Suprapubic skin (tissue), 4 donors: Measurements from ENCODE around the gene LOC101059915.

Source experiments
- EP300 ChIP-seq: sonication (generic); formaldehyde crosslinking; IDR thresholded peaks from one replicate; pipeline ENCODE4 v1.6.1; 2017; ENCODE audit warnings: antibody characterized with exemption
- POLR2A ChIP-seq, 2 donors: fragments of 450-650 bp; IDR thresholded peaks; one replicate each; pipeline ENCODE4 v1.6.1; 2017; ENCODE audit warnings: antibody characterized with exemption in 2 of 2, mild to moderate bottlenecking in 2 of 2, moderate library complexity in 2 of 2
- POLR2AphosphoS5 ChIP-seq, 3 donors: sonication (generic); formaldehyde crosslinking; IDR thresholded peaks; one replicate each; pipeline ENCODE4 v1.6.1; 2017; ENCODE audit warnings: antibody characterized with exemption in 3 of 3
- TF ChIP-seq, protein P1 (sequence below), 2 donors: fragments of 200-600 bp in 1 of 2; fragments of 450-650 bp in 1 of 2; sonication (generic) in 1 of 2; IDR thresholded peaks; one replicate each; pipeline ENCODE4 v1.5.1; 2016 to 2019; ENCODE audit warnings: antibody characterized with exemption in 2 of 2, mild to moderate bottlenecking in 1 of 2, moderate library complexity in 1 of 2

DNA sequence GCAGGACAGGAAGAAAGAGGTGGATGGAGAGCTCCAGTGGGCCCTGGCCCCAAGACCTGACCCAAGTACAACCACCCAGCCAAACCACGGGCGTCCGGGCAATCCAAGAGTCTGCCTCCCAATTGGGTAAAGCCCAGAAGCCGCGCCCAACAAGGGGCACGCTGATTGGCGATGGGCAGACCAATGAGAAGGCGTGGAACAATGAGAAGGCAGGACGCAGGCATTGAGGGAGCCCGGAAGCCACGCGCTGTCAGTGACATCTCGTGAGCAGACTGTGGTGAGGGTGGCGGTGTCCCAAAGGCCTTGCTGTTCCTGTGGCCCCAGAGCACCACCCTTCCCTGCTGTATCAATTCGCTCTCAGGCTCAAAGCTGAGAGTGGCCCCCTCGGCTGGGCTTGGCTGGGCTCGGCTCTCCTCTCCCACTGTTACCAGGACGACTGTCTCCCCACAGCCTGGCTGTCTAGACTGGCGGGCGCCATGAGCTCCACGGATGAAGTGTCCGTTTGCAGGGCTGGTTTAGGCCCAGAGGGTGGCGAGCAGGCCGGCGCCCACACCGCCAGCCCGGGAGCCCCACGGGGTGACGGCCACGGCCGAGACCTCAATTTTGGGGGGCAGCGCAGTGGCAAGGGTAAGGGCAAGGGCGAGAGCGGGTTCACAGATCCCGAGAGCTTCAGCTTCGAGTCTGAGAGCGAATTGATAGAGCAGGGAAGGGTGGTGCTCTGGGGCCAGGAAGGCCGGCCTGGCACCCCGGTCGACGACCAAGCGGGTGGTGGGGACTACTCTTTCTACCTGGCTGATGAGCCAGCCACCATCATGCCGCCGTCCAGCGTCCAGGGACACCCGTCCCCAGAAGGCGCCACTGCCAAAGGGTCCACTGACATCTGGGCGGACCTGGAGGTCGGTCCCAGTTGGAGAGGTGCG, at the start of gene LOC101059915:
- TF ChIP-seq, protein P1, sequence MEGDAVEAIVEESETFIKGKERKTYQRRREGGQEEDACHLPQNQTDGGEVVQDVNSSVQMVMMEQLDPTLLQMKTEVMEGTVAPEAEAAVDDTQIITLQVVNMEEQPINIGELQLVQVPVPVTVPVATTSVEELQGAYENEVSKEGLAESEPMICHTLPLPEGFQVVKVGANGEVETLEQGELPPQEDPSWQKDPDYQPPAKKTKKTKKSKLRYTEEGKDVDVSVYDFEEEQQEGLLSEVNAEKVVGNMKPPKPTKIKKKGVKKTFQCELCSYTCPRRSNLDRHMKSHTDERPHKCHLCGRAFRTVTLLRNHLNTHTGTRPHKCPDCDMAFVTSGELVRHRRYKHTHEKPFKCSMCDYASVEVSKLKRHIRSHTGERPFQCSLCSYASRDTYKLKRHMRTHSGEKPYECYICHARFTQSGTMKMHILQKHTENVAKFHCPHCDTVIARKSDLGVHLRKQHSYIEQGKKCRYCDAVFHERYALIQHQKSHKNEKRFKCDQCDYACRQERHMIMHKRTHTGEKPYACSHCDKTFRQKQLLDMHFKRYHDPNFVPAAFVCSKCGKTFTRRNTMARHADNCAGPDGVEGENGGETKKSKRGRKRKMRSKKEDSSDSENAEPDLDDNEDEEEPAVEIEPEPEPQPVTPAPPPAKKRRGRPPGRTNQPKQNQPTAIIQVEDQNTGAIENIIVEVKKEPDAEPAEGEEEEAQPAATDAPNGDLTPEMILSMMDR (IDR thresholded peaks at IDR 0.05), result no peak
- TF ChIP-seq POLR2A (IDR thresholded peaks at IDR 0.05) (no peak), EP300 (no peak), POLR2AphosphoS5 (IDR thresholded peaks at IDR 0.05) (no peak)
